Measurements from ENCODE around the gene BIVM.

Gene BIVM

DNA sequence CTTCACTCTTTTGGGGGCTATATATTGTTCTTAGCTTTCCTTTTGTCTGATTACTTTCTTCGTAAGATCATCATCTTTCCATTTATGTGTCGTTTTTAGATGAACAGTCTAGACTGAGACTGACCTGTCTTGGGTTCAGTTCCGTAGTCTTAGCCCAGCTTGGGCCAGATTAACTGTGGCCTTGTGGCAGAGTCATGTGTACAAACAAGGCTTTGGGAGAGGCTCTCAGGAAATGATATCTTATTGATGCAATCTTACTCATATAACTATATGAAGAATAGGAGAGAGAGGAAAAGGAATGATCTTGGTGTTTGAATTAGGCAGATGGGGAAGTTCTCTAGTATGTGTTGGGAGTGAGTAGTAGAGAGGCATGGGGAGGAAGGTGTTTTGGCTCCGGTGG is 40.1 kb downstream of the BIVM start:
- no peak for DNase-seq (ENCODE audit: low read depth, low spot score)

DNA sequence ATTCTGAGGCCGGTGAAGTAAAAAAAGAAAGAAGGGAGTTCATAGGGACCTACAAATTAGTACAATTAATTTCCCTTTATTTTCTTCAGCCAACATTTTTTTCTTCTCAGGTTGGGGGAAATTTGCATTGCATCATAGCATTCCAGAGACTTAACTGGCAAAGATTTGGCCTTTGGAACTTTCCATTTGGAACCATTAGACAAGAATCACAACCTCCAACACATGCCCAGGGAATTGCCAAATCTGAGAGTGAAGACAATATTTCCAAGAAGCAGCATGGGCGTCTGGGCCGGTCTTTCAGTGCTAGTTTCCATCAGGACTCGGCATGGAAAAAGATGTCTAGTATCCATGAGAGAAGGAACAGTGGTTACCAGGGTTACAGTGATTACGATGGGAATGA is 40.5 kb downstream of the BIVM start:
- no peak for DNase-seq (ENCODE audit: low read depth, low spot score)

DNA sequence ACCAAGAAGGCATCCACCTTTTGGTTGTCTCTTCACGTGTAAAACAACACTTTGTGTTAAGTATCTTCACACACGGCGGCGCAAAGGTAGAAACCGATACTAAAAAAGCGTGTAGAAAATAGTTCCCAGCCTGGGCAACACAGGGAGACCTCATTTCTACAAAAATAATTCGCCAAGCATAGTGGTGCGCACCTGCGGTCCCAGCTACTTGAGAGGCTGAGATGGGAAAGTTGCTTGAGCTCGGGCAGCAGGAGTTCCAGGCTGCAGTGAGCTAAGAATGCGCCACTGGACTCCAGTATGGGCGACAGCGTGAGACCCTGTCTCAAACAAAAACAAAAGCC is 46.3 kb downstream of the BIVM start:
- no peak for DNase-seq (ENCODE audit: low read depth, low spot score)

DNA sequence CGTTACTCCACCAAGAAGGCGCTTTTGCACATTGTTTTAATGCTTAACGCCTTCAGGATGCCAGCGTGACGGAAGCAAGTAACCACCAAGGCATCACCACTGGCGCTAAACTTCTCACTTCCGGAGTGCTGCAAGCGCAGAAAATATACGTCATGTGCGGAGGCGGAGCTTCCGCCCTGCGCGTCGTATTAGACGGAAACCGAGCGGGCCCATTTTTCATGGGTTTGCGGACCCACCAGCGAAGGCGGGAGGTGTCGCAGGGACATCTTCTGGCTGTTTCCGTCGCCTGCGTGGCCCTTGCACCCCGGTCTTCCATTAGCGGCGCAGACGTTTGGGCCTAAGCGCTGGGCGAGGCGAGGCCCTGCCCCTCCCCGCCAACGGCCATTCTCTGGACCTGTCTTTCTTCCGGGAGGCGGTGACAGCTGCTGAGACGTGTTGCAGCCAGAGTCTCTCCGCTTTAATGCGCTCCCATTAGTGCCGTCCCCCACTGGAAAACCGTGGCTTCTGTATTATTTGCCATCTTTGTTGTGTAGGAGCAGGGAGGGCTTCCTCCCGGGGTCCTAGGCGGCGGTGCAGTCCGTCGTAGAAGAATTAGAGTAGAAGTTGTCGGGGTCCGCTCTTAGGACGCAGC is 46.8 kb downstream of the BIVM start, which contains the start of gene ERCC5:
Gene ERCC5, plus strand, starts transcription at position 403 of the 631 bp plus-strand sequence. CDS start 235 bp downstream, outside the sequence.
- DNase-seq (ENCODE audit: low read depth, low spot score), result peak; percentile 85

DNA sequence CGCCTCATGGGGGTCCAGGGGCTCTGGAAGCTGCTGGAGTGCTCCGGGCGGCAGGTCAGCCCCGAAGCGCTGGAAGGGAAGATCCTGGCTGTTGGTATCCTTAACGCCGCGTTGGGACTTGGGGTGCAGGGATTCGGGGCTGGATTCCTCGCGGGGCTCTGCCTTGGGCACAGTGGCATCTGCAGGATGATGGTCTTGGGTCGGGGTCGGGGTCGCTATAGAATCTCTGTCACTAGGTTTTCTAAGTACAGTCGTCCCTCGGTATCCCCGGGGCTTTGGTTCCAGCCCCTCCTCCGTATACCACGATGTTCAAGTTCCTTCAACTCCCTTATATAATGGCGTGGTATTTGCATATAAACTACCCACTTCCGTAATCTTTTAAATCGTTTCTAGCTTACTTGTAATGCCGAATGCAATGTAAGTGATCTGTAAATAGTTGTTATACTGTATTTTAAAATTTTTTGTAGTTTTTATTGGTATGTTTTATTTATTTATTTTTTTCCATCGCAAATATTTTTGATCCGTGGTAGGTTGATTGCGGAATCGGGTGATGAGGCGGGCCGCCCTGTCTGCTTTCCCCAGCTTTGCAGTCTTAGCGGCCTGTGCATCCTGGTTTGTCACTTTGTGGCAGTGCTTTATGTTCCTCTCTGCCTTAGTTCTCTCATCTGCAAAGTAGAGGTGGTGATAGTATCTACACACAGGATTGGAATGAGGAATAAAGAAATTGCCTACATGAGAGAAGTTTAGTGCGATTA is 47.5 kb downstream of the BIVM start:
- no peak for DNase-seq (ENCODE audit: low read depth, low spot score)

DNA sequence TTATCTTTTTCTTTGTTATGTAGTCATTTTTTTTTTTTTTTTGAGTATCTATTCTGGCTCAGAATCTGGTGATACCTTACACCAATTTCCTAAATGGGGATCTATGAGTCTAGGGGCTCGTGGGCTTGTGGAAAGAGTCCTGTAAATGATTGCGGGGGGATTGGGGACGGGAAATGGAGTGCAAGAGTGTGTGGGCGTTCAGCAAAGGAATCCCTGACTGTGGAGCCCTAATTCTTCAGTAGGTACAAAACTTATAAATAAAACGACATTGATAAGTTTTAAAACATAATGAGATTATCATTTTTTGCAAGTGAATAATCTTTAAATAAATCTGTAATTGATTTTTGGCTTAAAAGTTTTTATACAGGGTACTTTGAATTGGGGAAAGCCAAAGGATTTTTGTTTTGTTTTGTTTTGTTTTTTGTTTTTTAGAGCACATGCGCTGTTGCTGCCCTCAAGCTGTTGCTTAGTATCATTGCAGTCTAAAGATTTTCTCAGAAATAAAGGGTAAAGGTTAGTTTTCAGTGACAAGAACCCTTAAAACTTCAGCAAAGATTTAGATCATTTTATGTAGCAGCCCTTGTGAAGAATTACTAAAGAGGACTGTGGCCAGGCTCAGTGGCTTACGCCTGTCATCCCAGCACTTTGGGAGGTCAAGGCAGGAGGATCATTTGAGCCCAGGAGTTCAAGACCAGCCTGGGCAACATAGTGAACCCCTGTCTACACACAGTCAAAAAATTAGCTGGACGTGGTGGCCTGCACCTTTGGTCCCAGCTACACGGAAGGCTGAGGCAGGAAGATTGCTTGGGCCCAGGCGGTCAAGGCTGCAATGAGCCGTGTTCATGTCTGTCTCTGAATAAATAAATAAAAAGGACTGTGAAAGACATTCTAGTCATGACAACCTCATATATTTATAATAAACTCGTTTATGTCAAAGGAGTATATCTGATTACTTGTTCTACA is 48.6 kb downstream of the BIVM start:
- no peak for DNase-seq (ENCODE audit: low read depth, low spot score)

DNA sequence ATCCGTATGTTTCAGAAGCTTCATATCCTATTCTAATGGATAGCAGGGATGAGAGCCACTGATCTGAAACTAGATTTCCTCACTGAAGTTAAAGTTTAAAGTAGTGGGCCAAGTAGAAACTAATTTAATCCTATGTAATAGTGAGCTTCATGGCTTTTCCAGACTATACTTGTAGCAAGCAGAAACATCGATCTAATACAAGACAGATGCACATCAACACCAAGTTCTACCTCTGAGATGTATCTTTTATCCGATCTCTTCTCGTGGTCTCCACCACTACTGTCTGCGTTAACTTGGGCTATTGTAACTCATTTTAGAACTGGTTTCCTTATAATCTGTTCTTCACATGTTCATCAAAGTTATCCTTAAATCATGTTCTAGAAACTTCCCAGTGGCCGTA is 50.0 kb downstream of the BIVM start:
- DNase-seq (ENCODE audit: low read depth, low spot score), result no peak

DNA sequence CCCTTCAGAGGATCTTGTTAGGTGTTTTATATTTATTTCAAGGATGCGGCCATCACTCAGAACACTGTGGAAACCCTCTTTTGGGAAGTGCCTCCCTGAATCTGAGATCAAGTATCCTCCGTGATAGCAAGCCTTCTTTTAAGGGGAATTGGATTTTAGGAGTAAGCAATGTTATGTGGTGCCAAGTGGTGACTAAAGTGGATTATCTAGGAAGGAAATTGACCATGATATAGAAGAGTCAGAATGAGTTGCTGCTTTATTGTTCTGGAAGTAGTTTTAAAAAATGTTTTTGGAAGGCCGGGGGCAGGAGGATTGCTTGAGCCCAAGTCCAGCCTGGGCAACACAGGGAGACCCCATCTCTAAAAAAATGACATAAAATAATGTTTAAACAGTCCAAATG is 53.6 kb downstream of the BIVM start:
- no peak for DNase-seq (ENCODE audit: low read depth, low spot score)

DNA sequence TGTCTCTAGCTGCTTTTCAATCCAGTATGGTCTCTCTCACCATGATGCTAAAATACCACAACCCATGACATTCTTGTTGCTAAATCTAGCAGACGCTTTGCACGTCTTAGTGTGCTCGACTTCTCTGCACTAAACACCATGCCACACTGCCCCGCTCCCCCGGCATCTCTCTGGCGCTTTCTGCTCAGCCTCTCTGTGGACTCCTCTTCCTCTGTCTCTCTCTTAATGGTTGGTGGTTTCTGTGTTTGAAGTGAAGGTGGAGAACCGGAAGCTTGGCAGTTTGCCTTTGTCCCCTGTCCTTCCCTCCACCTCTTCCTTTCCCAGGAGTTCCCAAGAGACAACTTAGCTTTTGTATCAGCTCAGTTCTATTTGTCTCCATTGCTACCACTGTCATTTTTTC is 55.8 kb downstream of the BIVM start:
- no peak for DNase-seq (ENCODE audit: low read depth, low spot score)

DNA sequence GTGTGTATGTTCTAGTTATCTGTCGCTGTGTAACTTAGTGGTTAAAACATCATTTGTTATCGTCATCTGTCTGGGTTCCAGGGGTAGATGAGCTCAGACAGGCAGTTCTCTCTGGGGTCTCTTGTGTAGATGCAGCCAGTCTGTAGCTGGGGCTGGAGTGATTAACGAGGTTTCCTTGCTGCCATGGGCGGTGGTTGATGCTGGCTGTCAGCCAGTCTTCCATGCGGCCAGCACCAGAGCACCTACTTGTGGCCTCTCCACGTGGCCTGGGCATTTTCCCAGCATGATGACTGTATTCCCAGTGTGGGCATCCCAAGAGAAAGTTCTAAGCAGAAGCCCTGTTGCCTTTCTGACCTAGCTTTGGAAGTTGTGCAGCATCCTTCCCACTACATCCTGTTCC is 57.6 kb downstream of the BIVM start:
- DNase-seq (ENCODE audit: low read depth, low spot score), result no peak

DNA sequence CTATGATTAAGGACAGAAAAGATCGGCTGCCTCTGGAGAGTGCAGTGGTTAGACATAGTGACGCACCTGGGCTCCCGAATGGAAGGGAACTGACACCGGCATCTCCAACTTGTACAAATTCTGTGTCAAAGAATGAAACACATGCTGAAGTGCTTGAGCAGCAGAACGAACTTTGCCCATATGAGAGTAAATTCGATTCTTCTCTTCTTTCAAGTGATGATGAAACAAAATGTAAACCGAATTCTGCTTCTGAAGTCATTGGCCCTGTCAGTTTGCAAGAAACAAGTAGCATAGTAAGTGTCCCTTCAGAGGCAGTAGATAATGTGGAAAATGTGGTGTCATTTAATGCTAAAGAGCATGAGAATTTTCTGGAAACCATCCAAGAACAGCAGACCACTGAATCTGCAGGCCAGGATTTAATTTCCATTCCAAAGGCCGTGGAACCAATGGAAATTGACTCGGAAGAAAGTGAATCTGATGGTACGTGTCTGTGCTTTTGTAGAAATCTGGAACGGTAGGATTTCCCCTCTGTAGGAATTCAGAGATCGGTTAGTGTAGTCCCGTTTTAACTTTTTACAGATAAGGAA is 63.8 kb downstream of the BIVM start:
- DNase-seq (ENCODE audit: low read depth, low spot score), result no peak

DNA sequence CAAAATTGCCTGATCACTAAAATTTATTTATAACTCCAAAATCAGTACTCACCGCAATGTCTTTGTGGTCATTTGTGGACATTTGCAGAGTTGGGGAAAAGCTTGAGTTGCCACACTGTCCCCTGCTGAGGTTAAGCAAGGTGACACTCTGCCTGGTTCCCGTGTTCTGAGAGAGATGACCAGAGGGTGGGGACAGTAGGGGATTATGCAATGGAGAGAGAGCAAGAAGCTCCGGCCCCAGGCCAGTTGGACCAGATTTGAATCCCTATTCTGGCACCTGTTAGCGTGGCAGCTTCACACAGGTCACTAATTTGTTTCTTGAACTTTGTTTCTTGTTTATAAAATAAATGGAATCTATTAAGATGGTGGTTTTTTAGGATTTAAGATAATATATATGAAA is 64.7 kb downstream of the BIVM start:
- no peak for DNase-seq (ENCODE audit: low read depth, low spot score)

DNA sequence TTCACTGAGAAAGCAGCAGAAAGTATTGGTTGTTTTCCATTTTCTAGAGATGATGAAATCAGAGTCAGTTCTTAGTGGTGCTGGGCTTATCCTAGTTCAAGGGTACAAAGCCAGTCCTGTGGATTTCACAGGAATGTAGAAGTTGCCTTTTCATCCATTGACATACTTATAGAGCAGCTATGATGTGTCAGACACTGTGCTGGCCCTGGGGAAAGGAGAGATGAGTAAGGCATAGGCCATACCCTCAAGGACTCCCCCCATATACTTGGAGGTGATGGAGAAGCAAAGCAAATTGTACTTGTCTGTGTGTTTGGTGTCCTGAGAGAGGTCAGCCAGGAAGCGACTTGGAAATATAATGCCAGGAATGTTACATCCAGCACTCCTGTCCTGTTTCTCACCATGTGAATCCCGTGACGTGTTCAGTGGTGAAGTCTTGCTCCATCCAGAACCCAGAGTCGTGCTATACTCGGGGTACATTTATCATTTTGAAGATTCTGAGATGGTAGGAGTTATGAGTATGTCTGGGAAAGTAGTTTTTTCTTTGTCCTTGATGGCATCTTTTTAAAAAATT is 69.5 kb downstream of the BIVM start:
- DNase-seq (ENCODE audit: low read depth, low spot score), result no peak

DNA sequence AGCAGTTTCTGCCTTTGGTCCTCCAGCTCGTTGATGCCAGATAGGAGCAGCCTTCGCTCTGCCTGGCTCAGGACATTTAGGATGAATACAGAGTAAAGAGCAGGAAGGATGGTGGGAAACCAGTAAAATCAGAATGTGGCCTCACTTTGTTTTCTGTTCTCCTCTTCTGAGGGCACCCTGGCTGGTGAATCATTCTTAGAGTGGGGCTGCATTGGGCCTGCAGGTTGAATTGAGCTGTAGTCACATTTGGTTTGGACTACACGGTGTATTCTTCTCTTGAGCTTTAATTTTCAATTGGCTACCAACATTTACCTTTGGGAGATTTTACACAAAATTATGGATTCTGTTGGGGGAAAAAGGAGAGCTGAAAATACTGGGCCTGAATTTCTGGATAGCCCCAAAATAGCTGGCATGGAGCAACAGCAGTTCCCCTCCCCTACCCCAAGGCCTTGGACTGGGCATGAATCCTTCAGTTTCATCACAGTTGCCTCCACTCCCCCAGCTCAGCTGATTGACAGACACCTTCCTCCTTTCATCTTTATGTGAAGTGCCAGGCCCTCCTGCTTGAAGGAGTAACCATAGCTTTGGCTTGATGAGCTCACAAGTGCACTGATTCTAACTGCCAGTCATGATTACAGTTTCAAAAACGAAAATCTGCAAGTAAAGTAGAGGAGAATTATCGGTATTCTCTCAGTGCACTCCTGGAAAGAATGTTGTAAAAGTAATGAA is 71.2 kb downstream of the BIVM start:
- no peak for DNase-seq (ENCODE audit: low read depth, low spot score)

DNA sequence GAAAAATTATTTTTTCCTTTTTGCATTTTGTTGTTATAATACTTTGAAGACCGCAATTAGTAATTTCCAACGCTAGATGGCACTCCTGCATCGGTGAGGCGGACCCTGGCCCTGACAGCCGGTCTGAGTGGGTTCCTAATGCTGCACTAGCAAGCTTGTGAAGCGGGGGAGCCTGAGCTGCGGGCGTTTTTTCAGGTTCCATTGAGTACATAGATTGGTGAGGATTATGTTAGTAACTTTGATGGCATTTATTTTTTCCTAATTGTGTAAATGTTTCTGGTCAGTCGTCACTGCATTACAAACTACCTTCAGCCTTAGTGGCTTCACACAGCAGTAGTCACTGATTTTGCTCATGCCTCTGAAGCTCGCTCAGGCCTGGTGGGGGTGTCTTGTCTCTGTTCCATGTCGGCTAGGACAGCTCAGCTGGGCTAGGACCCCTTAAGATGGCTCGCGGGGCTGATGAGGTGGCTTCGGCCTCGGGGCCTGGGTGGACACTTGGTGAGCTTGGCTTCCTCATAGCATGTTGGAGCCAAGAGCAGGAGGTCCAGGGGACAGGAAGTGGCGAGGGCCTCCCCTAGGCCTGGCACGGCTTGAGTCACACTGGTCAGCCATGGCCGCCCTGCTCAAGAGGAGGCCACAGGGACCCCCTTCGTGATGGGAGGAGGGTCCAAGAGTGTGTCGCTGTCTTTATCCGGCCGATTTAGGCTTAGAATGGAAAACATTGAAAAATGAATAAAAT is 71.9 kb downstream of the BIVM start:
- no peak for DNase-seq (ENCODE audit: low read depth, low spot score)

DNA sequence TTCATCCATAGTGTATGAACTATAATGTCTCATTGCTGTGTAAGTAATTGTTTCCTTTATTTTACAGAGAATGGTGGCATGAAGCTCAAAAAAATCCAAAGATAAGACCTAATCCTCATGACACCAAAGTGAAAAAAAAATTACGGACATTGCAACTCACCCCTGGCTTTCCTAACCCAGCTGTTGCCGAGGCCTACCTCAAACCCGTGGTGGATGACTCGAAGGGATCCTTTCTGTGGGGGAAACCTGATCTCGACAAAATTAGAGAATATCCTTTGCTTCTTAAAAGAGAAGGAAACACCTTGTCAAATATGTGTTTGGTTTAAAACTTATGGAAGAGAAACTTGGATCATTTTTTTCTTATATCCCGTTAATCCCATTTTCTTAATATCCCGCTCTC is 73.2 kb downstream of the BIVM start:
- DNase-seq (ENCODE audit: low read depth, low spot score), result no peak

DNA sequence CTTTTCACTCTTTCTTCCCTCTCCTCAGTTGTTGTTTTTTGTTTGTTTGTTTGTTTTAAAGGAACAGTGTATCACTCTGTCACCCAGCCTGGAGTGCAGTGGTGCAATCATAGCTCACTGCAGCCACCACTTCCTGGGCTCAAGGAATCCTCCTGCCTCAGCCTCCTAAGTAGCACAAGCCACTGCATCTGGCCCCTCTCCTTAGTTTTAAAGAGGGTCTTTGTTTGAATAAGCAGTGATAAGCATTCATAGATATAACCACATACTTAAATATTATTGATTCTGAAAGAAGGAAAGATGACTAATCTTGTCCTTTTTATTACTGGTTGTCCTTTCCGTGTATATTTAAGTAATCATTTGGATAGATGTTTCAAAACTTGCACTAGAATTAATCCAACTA is 73.6 kb downstream of the BIVM start:
- DNase-seq (ENCODE audit: low read depth, low spot score), result no peak

DNA sequence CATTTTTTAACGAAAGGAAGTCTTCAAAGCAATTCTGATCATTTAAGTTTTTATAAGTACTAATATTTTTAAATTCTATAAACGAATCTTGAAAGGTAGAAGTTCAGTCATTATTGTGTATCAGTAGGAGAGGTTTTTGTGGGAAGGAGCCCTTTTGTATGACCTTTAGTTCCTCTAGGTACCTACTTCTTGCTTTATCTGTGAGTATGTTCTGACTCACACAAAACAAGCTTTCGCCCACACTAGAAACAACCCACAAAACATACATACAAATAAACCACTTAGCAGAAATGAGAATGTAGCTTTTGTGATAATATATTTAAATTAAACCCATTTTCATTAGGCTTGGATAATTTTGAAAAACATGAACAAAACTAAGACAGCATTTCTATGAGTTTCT is 74.7 kb downstream of the BIVM start:
- DNase-seq (ENCODE audit: low read depth, low spot score), result no peak

DNA sequence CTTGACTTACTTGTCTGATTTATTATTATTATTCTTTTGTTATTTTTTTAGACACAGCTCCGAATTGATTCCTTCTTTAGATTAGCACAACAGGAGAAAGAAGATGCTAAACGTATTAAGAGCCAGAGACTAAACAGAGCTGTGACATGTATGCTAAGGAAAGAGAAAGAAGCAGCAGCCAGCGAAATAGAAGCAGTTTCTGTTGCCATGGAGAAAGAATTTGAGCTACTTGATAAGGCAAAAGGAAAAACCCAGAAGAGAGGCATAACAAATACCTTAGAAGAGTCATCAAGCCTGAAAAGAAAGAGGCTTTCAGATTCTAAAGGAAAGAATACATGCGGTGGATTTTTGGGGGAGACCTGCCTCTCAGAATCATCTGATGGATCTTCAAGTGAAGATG is 76.3 kb downstream of the BIVM start:
- DNase-seq (ENCODE audit: low read depth, low spot score), result no peak

DNA sequence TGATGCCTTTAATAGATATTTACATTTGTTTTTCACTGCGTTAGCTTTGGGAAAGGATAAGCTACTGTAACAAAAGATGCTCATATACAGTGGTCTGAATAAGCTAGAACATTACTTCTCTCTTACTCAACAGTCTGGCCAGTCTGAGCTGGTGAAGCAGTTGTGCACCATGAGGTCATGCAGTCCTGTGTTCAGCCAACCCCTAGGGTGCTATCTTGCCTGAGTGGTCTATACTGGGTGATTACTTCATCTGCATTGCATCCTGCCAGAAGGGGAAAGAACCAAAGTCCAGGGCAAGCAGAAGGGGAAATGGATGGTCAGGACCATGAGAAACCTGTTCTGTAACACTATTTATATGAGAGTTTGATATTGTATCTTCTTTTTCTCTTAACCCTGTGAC is 78.4 kb downstream of the BIVM start:
- DNase-seq (ENCODE audit: low read depth, low spot score), result no peak
